Thyroid gland (tissue), 4 donors: ENCODE data around the gene PRPF40B.

Source experiments
- POLR2A ChIP-seq, 2 donors: fragments of 450-650 bp; IDR thresholded peaks; one replicate each; pipeline ENCODE4 v1.6.1; 2017; ENCODE audit warnings: antibody characterized with exemption in 2 of 2, mild to moderate bottlenecking in 2 of 2, moderate library complexity in 1 of 2
- TF ChIP-seq, protein P1 (sequence below), 6 experiments: fragments of 200-600 bp in 3 of 6; fragments of 450-650 bp in 3 of 6; sonication (generic) in 3 of 6; IDR thresholded peaks; one replicate each; pipeline ENCODE4 v1.5.1; 2016 to 2019; ENCODE audit warnings: antibody characterized with exemption in 6 of 6, mild to moderate bottlenecking in 2 of 6, inconsistent platforms in 1 of 6, moderate library complexity in 1 of 6

DNA sequence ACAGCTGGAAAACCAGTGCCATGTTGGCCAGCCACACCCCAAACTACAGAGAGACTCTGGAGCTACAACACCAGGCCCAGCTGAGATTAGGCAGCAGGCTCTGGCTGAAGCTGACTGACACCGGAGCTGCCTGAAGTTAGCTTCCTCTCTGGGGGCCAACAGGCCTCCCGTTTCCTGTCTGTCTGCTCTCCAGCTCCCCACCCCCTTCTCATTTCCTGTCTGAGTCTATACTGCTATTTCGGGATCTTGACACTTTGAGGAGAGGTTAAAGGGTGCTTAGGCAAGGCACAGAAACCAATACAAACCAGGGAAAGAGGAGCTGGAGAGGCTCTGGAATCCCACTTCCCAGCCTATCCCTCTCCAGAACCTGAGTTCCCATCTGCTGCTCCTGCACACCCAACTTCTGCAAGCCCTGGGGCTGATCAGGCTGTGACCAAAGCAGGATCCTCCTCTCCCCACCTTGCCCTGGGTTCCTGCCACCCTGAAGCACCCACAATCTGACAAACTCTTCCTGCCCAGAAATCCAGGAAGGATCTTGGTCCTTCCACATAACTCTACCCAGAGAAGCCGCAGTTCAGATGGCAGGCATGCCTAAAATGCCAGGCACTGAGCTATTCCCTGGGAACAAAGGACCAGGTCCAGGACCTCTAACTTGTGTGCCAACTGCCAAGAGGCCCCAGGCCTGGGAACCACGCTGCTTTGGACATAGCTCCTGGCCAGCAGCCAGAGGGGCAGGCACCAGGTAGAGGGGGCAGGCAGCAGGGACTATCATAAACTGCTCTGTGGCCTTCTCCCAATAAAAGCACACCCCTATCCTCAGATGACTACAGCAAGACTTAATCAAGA, 39.9 kb downstream of the PRPF40B start:
- TF ChIP-seq, protein P1, sequence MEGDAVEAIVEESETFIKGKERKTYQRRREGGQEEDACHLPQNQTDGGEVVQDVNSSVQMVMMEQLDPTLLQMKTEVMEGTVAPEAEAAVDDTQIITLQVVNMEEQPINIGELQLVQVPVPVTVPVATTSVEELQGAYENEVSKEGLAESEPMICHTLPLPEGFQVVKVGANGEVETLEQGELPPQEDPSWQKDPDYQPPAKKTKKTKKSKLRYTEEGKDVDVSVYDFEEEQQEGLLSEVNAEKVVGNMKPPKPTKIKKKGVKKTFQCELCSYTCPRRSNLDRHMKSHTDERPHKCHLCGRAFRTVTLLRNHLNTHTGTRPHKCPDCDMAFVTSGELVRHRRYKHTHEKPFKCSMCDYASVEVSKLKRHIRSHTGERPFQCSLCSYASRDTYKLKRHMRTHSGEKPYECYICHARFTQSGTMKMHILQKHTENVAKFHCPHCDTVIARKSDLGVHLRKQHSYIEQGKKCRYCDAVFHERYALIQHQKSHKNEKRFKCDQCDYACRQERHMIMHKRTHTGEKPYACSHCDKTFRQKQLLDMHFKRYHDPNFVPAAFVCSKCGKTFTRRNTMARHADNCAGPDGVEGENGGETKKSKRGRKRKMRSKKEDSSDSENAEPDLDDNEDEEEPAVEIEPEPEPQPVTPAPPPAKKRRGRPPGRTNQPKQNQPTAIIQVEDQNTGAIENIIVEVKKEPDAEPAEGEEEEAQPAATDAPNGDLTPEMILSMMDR (IDR thresholded peaks at IDR 0.05) = no peak
- no peak for TF ChIP-seq POLR2A (IDR thresholded peaks at IDR 0.05)
